Activated CD4-positive, alpha-beta T cell treated with anti-CD3 and anti-CD28 coated beads for 24 hours (primary cell): Measurements from ENCODE around the gene TP53TG3B.
A peak's percentile ranks its signal among the peaks of the same experiment; 100 is the strongest.
"Not testable (repeated sequence)": the region's sequence is repeated elsewhere in the genome, so short reads cannot be mapped to it uniquely, and the experiment has no call there.

ENCODE experiments used
- DNase-seq, 2 donors: peaks; one replicate each; pipeline ENCODE4 v3.0.0-alpha.2; 2020; ENCODE audit warnings: low read depth in 2 of 2

TP53TG3B gene

GRCh38 chr16:33360541-33360940, at the start of gene TP53TG3B:
TP53TG3B (plus strand) TSS chr16:33360841; CDS start chr16:33360909, 68 bp downstream.
- not testable (repeated sequence) for DNase-seq

- peak in 1 of 2 donors; percentile 10 for DNase-seq
Observed at GRCh38 chr16:33336226-33337012, 24.2 kb upstream of the TP53TG3B start.

- not testable (repeated sequence) for DNase-seq
Observed at GRCh38 chr16:33337627-33338542, 22.8 kb upstream of the TP53TG3B start.

- DNase-seq = not testable (repeated sequence)
Observed at GRCh38 chr16:33338543-33338951, 22.1 kb upstream of the TP53TG3B start.

GRCh38 chr16:33339093-33340061, 21.3 kb upstream of the TP53TG3B start:
- peak in 1 of 2 donors; percentile 9 for DNase-seq
